GM21390 (cell line): ENCODE results near the gene PSMF1.
"Not testable (repeated sequence)": the region's sequence is repeated elsewhere in the genome, so short reads cannot be mapped to it uniquely, and the experiment has no call there.

ENCODE experiments used
- ATAC-seq: cut with Tn5 transposase; IDR thresholded peaks from one replicate; pipeline ENCODE4 v1.9.1; 2021; ENCODE audit not compliant: unreplicated experiment

The PSMF1 gene

DNA sequence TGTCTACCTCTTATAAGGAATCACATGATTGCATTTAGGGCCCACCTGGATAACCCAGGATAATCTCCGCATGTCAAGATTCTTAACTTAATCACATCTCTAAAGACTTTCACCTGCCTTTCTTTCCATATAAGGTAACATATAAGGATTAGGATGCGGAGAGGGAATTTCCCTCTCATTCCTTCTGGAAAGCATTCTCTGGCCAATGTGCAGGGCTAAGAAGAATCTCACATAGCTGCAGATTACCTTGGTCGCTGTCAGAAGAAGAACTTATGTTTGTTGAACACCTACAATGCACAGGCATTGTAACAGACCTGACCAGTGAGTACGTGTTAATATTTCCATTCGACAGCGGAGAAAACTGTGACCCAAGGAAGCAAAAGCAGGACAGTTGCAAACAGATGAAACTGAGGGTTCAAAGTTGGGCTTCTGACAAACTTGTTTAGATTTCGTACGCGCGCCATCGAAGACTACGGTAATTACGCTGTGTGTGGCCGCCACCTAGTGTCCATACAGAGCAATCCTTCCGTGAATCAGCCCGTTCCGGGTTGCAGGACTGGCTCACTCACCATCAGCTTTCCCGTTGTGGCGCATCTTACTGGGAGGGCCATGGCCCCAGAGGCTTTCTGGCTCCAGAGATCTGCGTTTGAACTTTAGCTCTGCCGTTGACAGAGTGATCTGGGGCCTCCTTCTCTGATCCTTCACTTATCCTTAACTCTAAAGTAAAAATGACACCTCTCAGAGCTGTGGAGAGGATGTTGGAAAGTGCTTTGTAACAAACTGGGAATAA is 94.4 kb downstream of the PSMF1 start:
- ATAC-seq: no peak

- no peak for ATAC-seq
Observed at GRCh38 chr20:1214838-1215261, 96.4 kb downstream of the PSMF1 start.

DNA sequence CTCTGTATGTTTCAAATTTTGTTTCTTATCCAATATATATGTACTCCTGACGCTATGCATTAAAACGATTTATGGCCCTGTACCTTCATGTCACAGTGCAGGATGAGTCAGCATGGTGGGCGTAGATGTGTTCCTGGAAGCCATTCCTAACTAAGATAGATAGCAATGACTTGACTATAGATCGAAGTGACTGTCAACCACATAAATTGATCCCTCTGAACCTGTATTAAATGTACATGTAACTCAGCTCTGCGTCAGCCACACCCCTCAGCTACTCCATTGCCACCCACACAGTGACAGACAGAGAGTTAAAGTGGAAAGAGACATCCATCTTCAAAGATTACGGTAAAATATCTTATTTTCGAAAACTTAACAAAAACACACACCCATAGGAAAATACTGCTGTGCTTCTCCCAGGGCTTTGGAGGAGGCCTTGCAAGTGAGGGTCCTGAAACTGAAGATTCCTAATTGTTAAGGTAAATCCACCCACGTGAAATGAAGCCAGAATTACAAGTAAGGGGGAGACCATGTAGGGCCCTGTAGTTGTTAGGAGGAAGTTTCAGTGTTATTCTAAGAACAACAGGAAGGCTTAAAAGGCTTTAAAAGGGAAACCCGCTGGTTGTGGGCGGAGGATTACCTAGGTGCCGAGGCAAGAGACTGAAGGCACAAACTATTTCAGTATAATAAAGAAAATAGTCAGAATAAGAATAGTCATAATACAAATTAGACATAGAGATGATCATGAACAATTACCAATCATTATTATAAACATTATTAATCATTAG is 97.2 kb downstream of the PSMF1 start:
- ATAC-seq: no peak

- ATAC-seq: not testable (repeated sequence)
Observed at GRCh38 chr20:1216527-1217427, 98.4 kb downstream of the PSMF1 start.
